ENCODE data around the gene CDA.

The CDA gene

DNA sequence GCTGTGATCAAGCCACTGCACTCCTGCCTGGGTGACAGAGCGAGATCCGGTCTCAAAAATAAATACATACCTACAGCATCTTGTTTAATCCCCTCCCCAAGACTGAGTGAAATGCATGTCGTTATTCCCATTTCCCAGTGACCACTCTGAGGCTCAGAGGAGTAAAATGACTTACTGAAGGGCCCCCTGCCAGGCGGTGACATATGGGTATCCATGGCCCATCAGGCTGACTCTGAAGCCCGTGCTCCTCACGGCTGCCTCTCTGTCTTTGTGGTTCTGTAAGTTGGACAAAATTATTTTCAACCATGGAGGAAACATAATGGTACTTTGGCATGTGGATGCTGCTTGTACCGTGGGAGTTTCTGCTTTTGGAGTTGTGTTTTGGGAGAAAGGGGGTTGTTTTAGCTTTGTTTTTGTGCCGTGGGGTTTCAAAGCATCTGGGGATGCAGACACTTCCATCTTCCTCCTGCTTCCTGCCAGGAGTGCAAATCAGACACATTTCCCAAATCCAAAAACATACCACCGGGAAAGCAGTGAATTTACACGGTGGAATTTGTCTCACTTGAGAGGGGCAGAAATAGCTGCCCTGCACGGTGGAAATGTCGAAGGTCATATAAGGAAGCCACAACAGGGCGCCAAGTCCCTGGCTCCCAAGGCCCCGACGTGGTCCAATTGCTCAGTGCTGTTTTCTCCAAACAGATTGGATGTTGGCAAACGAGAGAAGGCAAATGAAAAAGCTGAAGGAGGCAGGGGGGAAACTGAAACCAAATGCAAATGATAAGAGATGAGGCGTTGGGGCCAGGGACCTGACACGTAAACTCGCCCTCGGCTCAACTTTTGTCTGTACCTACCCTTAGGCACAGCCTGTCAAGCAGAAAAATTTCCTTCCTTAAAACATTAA lies 27.3 kb downstream of the CDA start:
- H3K27ac ChIP-seq (ENCODE audit: poor library complexity, severe bottlenecking): no peak overlapping the region

DNA sequence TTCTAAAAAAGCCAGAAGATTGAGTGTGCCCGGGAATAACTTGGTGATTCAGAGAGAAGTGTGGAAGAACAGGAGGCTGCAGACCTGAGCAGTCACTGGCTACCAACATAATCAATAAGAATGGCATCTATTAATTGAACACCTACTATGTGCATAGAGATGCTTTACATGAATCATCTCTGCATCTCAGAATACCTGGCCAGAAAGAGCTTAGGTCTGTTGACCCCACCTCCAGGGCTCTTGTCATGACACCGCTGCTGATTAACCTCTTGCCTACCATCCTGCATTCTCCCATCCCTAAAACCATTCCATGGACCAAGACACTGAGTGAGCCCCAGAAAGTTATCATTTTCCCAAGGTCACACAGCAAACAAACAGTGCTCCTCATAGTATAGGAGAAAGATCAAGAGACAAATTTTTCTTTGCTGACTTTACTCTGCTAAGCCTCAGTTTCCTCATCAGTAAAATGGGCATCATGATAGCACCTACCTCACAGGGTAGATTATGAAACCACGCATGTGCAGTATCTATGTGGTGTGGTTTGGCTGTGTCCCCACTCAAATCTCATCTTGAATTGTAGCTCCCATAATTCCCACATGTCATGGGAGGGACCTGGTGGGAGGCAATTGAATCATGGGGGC lies 28.1 kb downstream of the CDA start:
- H3K4me3 ChIP-seq (ENCODE audit: severe bottlenecking): no peak overlapping the region
- TF ChIP-seq, protein P1, sequence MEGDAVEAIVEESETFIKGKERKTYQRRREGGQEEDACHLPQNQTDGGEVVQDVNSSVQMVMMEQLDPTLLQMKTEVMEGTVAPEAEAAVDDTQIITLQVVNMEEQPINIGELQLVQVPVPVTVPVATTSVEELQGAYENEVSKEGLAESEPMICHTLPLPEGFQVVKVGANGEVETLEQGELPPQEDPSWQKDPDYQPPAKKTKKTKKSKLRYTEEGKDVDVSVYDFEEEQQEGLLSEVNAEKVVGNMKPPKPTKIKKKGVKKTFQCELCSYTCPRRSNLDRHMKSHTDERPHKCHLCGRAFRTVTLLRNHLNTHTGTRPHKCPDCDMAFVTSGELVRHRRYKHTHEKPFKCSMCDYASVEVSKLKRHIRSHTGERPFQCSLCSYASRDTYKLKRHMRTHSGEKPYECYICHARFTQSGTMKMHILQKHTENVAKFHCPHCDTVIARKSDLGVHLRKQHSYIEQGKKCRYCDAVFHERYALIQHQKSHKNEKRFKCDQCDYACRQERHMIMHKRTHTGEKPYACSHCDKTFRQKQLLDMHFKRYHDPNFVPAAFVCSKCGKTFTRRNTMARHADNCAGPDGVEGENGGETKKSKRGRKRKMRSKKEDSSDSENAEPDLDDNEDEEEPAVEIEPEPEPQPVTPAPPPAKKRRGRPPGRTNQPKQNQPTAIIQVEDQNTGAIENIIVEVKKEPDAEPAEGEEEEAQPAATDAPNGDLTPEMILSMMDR (IDR thresholded peaks at IDR 0.05; ENCODE audit: poor library complexity, severe bottlenecking): no peak
- H3K27me3 ChIP-seq (ENCODE audit: insufficient read depth, poor library complexity, severe bottlenecking): no peaks in the 10 kb centered on the region
- H3K27ac ChIP-seq (ENCODE audit: poor library complexity, severe bottlenecking): no peak overlapping the region
- ATAC-seq (ENCODE audit: low read depth) (no peak), DNase-seq (ENCODE audit: low spot score) (no peak)
- peaks cover 23% of the 10 kb centered on the region for H3K4me1 ChIP-seq (ENCODE audit: insufficient read depth, poor library complexity, severe bottlenecking)
- H3K9me3 ChIP-seq (ENCODE audit: severe bottlenecking): no peaks in the 10 kb centered on the region
- peaks cover 11% of the 10 kb centered on the region for H3K36me3 ChIP-seq (ENCODE audit: low read depth)

More for the DNA sequence above, 27.3 kb downstream of the CDA start:
- no peak for ATAC-seq (ENCODE audit: low read depth)
- Histone ChIP-seq H3K4me3 (ENCODE audit: severe bottlenecking) (no peak overlapping the region), H3K27me3 (ENCODE audit: insufficient read depth, poor library complexity, severe bottlenecking) (no peaks in the 10 kb centered on the region), H3K36me3 (ENCODE audit: low read depth) (peaks cover 11% of the 10 kb centered on the region), H3K4me1 (ENCODE audit: insufficient read depth, poor library complexity, severe bottlenecking) (peaks cover 23% of the 10 kb centered on the region), H3K9me3 (ENCODE audit: severe bottlenecking) (no peaks in the 10 kb centered on the region)
- TF ChIP-seq, protein P1 (IDR thresholded peaks at IDR 0.05; ENCODE audit: poor library complexity, severe bottlenecking): no peak
- no peak for DNase-seq (ENCODE audit: low spot score)

DNA sequence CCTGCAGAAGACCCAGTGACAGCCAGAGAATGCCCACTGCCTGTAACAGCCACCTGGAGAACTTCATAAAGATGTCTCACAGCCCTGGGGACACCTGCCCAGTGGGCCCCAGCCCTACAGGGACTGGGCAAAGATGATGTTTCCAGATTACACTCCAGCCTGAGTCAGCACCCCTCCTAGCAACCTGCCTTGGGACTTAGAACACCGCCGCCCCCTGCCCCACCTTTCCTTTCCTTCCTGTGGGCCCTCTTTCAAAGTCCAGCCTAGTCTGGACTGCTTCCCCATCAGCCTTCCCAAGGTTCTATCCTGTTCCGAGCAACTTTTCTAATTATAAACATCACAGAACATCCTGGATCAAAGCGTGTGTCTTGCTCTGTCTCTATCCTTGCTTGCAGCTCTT lies 29.7 kb downstream of the CDA start:
- peaks cover 11% of the 10 kb centered on the region for H3K36me3 ChIP-seq (ENCODE audit: low read depth)
- no peak overlapping the region for H3K4me3 ChIP-seq (ENCODE audit: severe bottlenecking)
- no peak overlapping the region for H3K27ac ChIP-seq (ENCODE audit: poor library complexity, severe bottlenecking)
- H3K4me1 ChIP-seq (ENCODE audit: insufficient read depth, poor library complexity, severe bottlenecking): peaks cover 9% of the 10 kb centered on the region
- no peaks in the 10 kb centered on the region for H3K9me3 ChIP-seq (ENCODE audit: severe bottlenecking)
- TF ChIP-seq, protein P1 (IDR thresholded peaks at IDR 0.05; ENCODE audit: poor library complexity, severe bottlenecking): no peak
- no peaks in the 10 kb centered on the region for H3K27me3 ChIP-seq (ENCODE audit: insufficient read depth, poor library complexity, severe bottlenecking)
- ATAC-seq (ENCODE audit: low read depth) (no peak), DNase-seq (ENCODE audit: low spot score) (no peak)

- Histone ChIP-seq H3K27ac (ENCODE audit: poor library complexity, severe bottlenecking) (no peak overlapping the region), H3K4me3 (ENCODE audit: severe bottlenecking) (no peak overlapping the region), H3K9me3 (ENCODE audit: severe bottlenecking) (no peaks in the 10 kb centered on the region), H3K4me1 (ENCODE audit: insufficient read depth, poor library complexity, severe bottlenecking) (no peaks in the 10 kb centered on the region), H3K36me3 (ENCODE audit: low read depth) (peaks cover 5% of the 10 kb centered on the region), H3K27me3 (ENCODE audit: insufficient read depth, poor library complexity, severe bottlenecking) (no peaks in the 10 kb centered on the region)
- DNase-seq (ENCODE audit: low spot score) (no peak), ATAC-seq (ENCODE audit: low read depth) (no peak)
- TF ChIP-seq, protein P1 (IDR thresholded peaks at IDR 0.05; ENCODE audit: poor library complexity, severe bottlenecking): no peak
Observed at GRCh38 chr1:20619999-20620398, 31.1 kb downstream of the CDA start.
